ENCODE results near the gene SLF1.

SLF1 gene

GRCh38 chr5:94660506-94660905 is 42.0 kb downstream of the SLF1 start:
- DNase-seq (ENCODE audit: extremely low read depth in 1 of 2, low read depth in 1 of 2) = no peak

- DNase-seq (ENCODE audit: extremely low read depth in 1 of 2, low read depth in 1 of 2) = no peak
These were observed 42.6 kb downstream of the SLF1 start for GRCh38 chr5:94661086-94661485.

GRCh38 chr5:94667937-94668336 is 49.5 kb downstream of the SLF1 start:
- no peak for DNase-seq (ENCODE audit: extremely low read depth in 1 of 2, low read depth in 1 of 2)

GRCh38 chr5:94670726-94671125 is 52.3 kb downstream of the SLF1 start:
- no peak for DNase-seq (ENCODE audit: extremely low read depth in 1 of 2, low read depth in 1 of 2)

GRCh38 chr5:94672746-94673145 is 54.3 kb downstream of the SLF1 start:
- DNase-seq (ENCODE audit: extremely low read depth in 1 of 2, low read depth in 1 of 2) = no peak

- no peak for DNase-seq (ENCODE audit: extremely low read depth in 1 of 2, low read depth in 1 of 2)
These were observed 56.3 kb downstream of the SLF1 start for GRCh38 chr5:94674490-94675382.

GRCh38 chr5:94675965-94676618 is 57.6 kb downstream of the SLF1 start:
- DNase-seq (ENCODE audit: extremely low read depth in 1 of 2, low read depth in 1 of 2) = no peak

- no peak for DNase-seq (ENCODE audit: extremely low read depth in 1 of 2, low read depth in 1 of 2)
These were observed 64.5 kb downstream of the SLF1 start for GRCh38 chr5:94682814-94683520.

- no peak for DNase-seq (ENCODE audit: extremely low read depth in 1 of 2, low read depth in 1 of 2)
These were observed 71.4 kb downstream of the SLF1 start for GRCh38 chr5:94689908-94690307.

GRCh38 chr5:94690778-94691177 is 72.3 kb downstream of the SLF1 start:
- DNase-seq (ENCODE audit: extremely low read depth in 1 of 2, low read depth in 1 of 2) = no peak

- no peak for DNase-seq (ENCODE audit: extremely low read depth in 1 of 2, low read depth in 1 of 2)
These were observed 72.8 kb downstream of the SLF1 start for GRCh38 chr5:94691291-94691690.

- DNase-seq (ENCODE audit: extremely low read depth in 1 of 2, low read depth in 1 of 2) = no peak
These were observed 73.5 kb downstream of the SLF1 start for GRCh38 chr5:94691949-94692348.

- no peak for DNase-seq (ENCODE audit: extremely low read depth in 1 of 2, low read depth in 1 of 2)
These were observed 74.1 kb downstream of the SLF1 start for GRCh38 chr5:94692581-94692980.

GRCh38 chr5:94693043-94693822 is 74.8 kb downstream of the SLF1 start:
- no peak for DNase-seq (ENCODE audit: extremely low read depth in 1 of 2, low read depth in 1 of 2)

- no peak for DNase-seq (ENCODE audit: extremely low read depth in 1 of 2, low read depth in 1 of 2)
These were observed 75.4 kb downstream of the SLF1 start for GRCh38 chr5:94693845-94694370.

GRCh38 chr5:94694671-94695070 is 76.2 kb downstream of the SLF1 start:
- DNase-seq (ENCODE audit: extremely low read depth in 1 of 2, low read depth in 1 of 2) = no peak

- DNase-seq (ENCODE audit: extremely low read depth in 1 of 2, low read depth in 1 of 2) = no peak
These were observed 79.7 kb downstream of the SLF1 start for GRCh38 chr5:94698197-94698596.

GRCh38 chr5:94699562-94699961 is 81.1 kb downstream of the SLF1 start:
- DNase-seq (ENCODE audit: extremely low read depth in 1 of 2, low read depth in 1 of 2) = no peak

- no peak for DNase-seq (ENCODE audit: extremely low read depth in 1 of 2, low read depth in 1 of 2)
These were observed 82.1 kb downstream of the SLF1 start for GRCh38 chr5:94700592-94700991.

- DNase-seq (ENCODE audit: extremely low read depth in 1 of 2, low read depth in 1 of 2) = no peak
These were observed 84.3 kb downstream of the SLF1 start for GRCh38 chr5:94702729-94703128.

- no peak for DNase-seq (ENCODE audit: extremely low read depth in 1 of 2, low read depth in 1 of 2)
These were observed 87.0 kb downstream of the SLF1 start for GRCh38 chr5:94705427-94705826.
